Coronary artery (tissue), 2 donors: Measurements from ENCODE around the gene GKAP1.

Source experiments
- DNase-seq: peaks from one replicate; pipeline ENCODE4 v3.0.0-alpha.2; 2017; ENCODE audit warnings: low spot score
- H3K27ac ChIP-seq, 2 donors: fragments of 200-600 bp; sonication (generic); one replicate each; pipeline ENCODE4 v1.5.1; 2016 to 2019
- H3K4me3 ChIP-seq: fragments of 200-600 bp; sonication (generic); 2 replicates; pipeline ENCODE4 v1.5.1; 2016; ENCODE audit warnings: mild to moderate bottlenecking, moderate library complexity
- CTCF ChIP-seq: fragments of 200-600 bp; sonication (generic); IDR thresholded peaks from one replicate; pipeline ENCODE4 v1.5.1; 2019; ENCODE audit warnings: antibody characterized with exemption

GKAP1 gene

GRCh38 chr9:83792746-83793145 lies 24.8 kb downstream of the GKAP1 start:
- H3K4me3 ChIP-seq = no peak overlapping the region
- DNase-seq = no peak
- H3K27ac ChIP-seq = no peak overlapping the region
- TF ChIP-seq CTCF = no peak

- no peak for DNase-seq
- Histone ChIP-seq H3K27ac (no peak overlapping the region), H3K4me3 (no peak overlapping the region)
- no peak for TF ChIP-seq CTCF
Observed at GRCh38 chr9:83778164-83778563, 39.4 kb downstream of the GKAP1 start.

- no peak for DNase-seq
- no peak for TF ChIP-seq CTCF
- H3K27ac ChIP-seq = no peak overlapping the region
- no peak overlapping the region for H3K4me3 ChIP-seq
Observed at GRCh38 chr9:83775932-83776331, 41.6 kb downstream of the GKAP1 start.

- no peak for DNase-seq
- Histone ChIP-seq H3K4me3 (no peak overlapping the region), H3K27ac (no peak overlapping the region)
- TF ChIP-seq CTCF = no peak
Observed at GRCh38 chr9:83772860-83773259, 44.7 kb downstream of the GKAP1 start.

GRCh38 chr9:83765376-83765775 lies 52.2 kb downstream of the GKAP1 start:
- DNase-seq = no peak
- Histone ChIP-seq H3K4me3 (no peak overlapping the region), H3K27ac (no peak overlapping the region)
- no peak for TF ChIP-seq CTCF

- Histone ChIP-seq H3K4me3 (no peak overlapping the region), H3K27ac (no peak overlapping the region)
- DNase-seq = no peak
- TF ChIP-seq CTCF = no peak
Observed at GRCh38 chr9:83754383-83754977, 63.1 kb downstream of the GKAP1 start.

GRCh38 chr9:83749706-83750105 lies 67.9 kb downstream of the GKAP1 start:
- DNase-seq = no peak

More at GRCh38 chr9:83749706-83750105, 67.9 kb downstream of the GKAP1 start:
- Histone ChIP-seq H3K27ac (no peak overlapping the region), H3K4me3 (no peak overlapping the region)
- no peak for TF ChIP-seq CTCF
